PC-9 (cell line): Measurements from ENCODE around the gene PTPRG. TPM values are rescaled to one million over a fixed set of nuclear protein-coding genes. Genes with fewer than 3 reads are reported as not detected.
A peak's percentile ranks its signal among the peaks of the same experiment; 100 is the strongest.

Experiments
- BruUV-seq: library from RNA; stranded (reverse); fragments of 400-500 nt; replicated peaks from 2 replicates; lab custom pipeline; 2021; lab: Mats Ljungman, UMichigan
- CTCF ChIA-PET: fragments of 300-600 bp; sonication (Branson Sonifier 250); formaldehyde crosslinking; loops from one replicate; lab custom pipeline; 2022; ENCODE audit warnings: antibody characterized with exemption; lab: Charles Lee
- POLR2A ChIA-PET: fragments of 300-600 bp; sonication (Branson Sonifier 250); formaldehyde crosslinking; loops from one replicate; lab custom pipeline; 2022; ENCODE audit warnings: antibody characterized with exemption; ENCODE audit not compliant: unreplicated experiment; lab: Charles Lee
- DNase-seq, 2 experiments: peaks; one replicate each; pipeline versions ENCODE4 v3.0.0 to v3.0.0-alpha.2; 2015 to 2022; ENCODE audit warnings: mixed read lengths in 1 of 2
- H2AFZ ChIP-seq: fragments of 200-600 bp; sonication (generic); 2 replicates; pipeline ENCODE4 v1.8.1; 2017; ENCODE audit warnings: antibody characterized with exemption
- H3F3A ChIP-seq: fragments of 200-600 bp; sonication (generic); 2 replicates; pipeline ENCODE4 v1.8.1; 2017; ENCODE audit warnings: antibody characterized with exemption, mild to moderate bottlenecking, low read depth; ENCODE audit not compliant: insufficient read depth
- H3K27ac ChIP-seq: fragments of 200-600 bp; sonication (generic); 2 replicates; pipeline ENCODE4 v1.6.1; 2016; ENCODE audit warnings: mixed run types
- H3K27me3 ChIP-seq: fragments of 200-600 bp; sonication (generic); 2 replicates; pipeline ENCODE4 v1.6.1; 2016; ENCODE audit warnings: low read depth, mixed run types; ENCODE audit not compliant: insufficient read depth
- H3K36me3 ChIP-seq: fragments of 200-600 bp; sonication (generic); 2 replicates; pipeline ENCODE4 v1.6.1; 2016; ENCODE audit warnings: low read depth, mixed run types
- H3K4me1 ChIP-seq: fragments of 200-600 bp; sonication (generic); replicated peaks from 2 replicates; pipeline ENCODE4 v1.6.1; 2016; ENCODE audit warnings: mixed run types; ENCODE audit not compliant: insufficient read depth
- H3K4me2 ChIP-seq: fragments of 200-600 bp; sonication (generic); 2 replicates; pipeline ENCODE4 v1.6.1; 2017; ENCODE audit warnings: mixed run types
- H3K4me3 ChIP-seq: fragments of 200-600 bp; sonication (generic); 2 replicates; pipeline ENCODE4 v1.6.1; 2016; ENCODE audit warnings: mixed run types
- H3K79me2 ChIP-seq: fragments of 200-600 bp; sonication (generic); 2 replicates; pipeline ENCODE4 v1.6.1; 2017; ENCODE audit warnings: low read depth, mixed run types
- H3K9me2 ChIP-seq: fragments of 200-600 bp; sonication (generic); 2 replicates; pipeline ENCODE4 v1.8.1; 2017; ENCODE audit warnings: mild to moderate bottlenecking; ENCODE audit not compliant: insufficient read depth
- H3K9me3 ChIP-seq: fragments of 200-600 bp; sonication (generic); 2 replicates; pipeline ENCODE4 v1.8.1; 2016; ENCODE audit warnings: low read depth; ENCODE audit not compliant: insufficient read depth
- H4K20me1 ChIP-seq: fragments of 200-600 bp; sonication (generic); 2 replicates; pipeline ENCODE4 v1.8.1; 2017; ENCODE audit not compliant: insufficient read depth
- CTCF ChIP-seq: fragments of 200-600 bp; sonication (generic); conservative IDR thresholded peaks from 2 replicates; pipeline ENCODE4 v1.6.1; 2017; ENCODE audit warnings: mixed run types, antibody characterized with exemption, mild to moderate bottlenecking, moderate library complexity
- EZH2 ChIP-seq: fragments of 200-600 bp; sonication (generic); IDR thresholded peaks from 2 replicates; pipeline ENCODE4 v1.8.0; 2017; ENCODE audit warnings: antibody characterized with exemption, low read depth
- intact Hi-C: fragments of 100-400 bp; cut with micrococcal nuclease; formaldehyde crosslinking; loops from one replicate; pipeline ENCODE4 v1.10.0; 2022; ENCODE audit not compliant: unreplicated experiment
- total RNA-seq: library from RNA; stranded (reverse); gene quantifications from 2 replicates; pipeline ENCODE4 v1.2.3, GENCODE V29; 2021

PTPRG gene
- total RNA-seq, 1 experiment from 2014 or later: 32.9 TPM

- BruUV-seq: no TSS peak
- TF ChIP-seq EZH2 (no peak), CTCF (no peak)
- no peak for DNase-seq
These were observed 139.6 kb downstream of the PTPRG start for GRCh38 chr3:61701011-61701410.

GRCh38 chr3:61702453-61702852, 141.1 kb downstream of the PTPRG start:
- ChIA-PET POLR2A (no interaction called here), CTCF (no interaction called here)
- Histone ChIP-seq H4K20me1 (no peaks in the 10 kb centered on the region; the same call in none of the 2 replicates), H3K4me2 (no peak overlapping the region), H3K27ac (no peak overlapping the region), H3K27me3 (no peaks in the 10 kb centered on the region), H3F3A (no peaks in the 10 kb centered on the region), H3K79me2 (no peaks in the 10 kb centered on the region), H3K9me3 (no peaks in the 10 kb centered on the region), H2AFZ (no peak overlapping the region), H3K36me3 (no peaks in the 10 kb centered on the region), H3K4me1 (0 out of 2 replicates have a peak, but pooled peaks cover 7% of the 10 kb centered on the region), H3K9me2 (no peaks in the 10 kb centered on the region), H3K4me3 (no peak overlapping the region)
- peak in 1 of 2 experiments; percentile 24 for DNase-seq
- BruUV-seq: no TSS peak
- intact Hi-C loops: no loop called here
- TF ChIP-seq EZH2: no peak
- TF ChIP-seq CTCF: no peak

More at GRCh38 chr3:61701011-61701410, 139.6 kb downstream of the PTPRG start:
- H3K4me2 ChIP-seq: no peak overlapping the region
- no peaks in the 10 kb centered on the region for H3F3A ChIP-seq
- H3K4me3 ChIP-seq: no peak overlapping the region
- no peaks in the 10 kb centered on the region for H3K9me3 ChIP-seq
- 0 out of 2 replicates have a peak, but pooled peaks cover 7% of the 10 kb centered on the region for H3K4me1 ChIP-seq
- POLR2A ChIA-PET: interaction anchor here (0.9 kb wide), 1 partner anchor 15 kb away, joined by 4 read pairs; no protein-coding TSS in a partner anchor
- no peak overlapping the region for H3K27ac ChIP-seq
- H4K20me1 ChIP-seq: no peaks in the 10 kb centered on the region; the same call in none of the 2 replicates
- H3K36me3 ChIP-seq: no peaks in the 10 kb centered on the region
- H3K27me3 ChIP-seq: no peaks in the 10 kb centered on the region
- H2AFZ ChIP-seq: no peak overlapping the region
- intact Hi-C loops: no loop called here
- H3K9me2 ChIP-seq: no peaks in the 10 kb centered on the region
- CTCF ChIA-PET: no interaction called here
- no peaks in the 10 kb centered on the region for H3K79me2 ChIP-seq

- Histone ChIP-seq H3K4me1 (peaks cover 19% of the 10 kb centered on the region; the same call in 1 of the 2 replicates), H3K79me2 (no peaks in the 10 kb centered on the region), H3K9me2 (no peaks in the 10 kb centered on the region), H3K4me2 (no peak overlapping the region), H3F3A (peaks cover 3% of the 10 kb centered on the region), H3K9me3 (no peaks in the 10 kb centered on the region), H3K27ac (no peak overlapping the region), H3K36me3 (no peaks in the 10 kb centered on the region), H3K27me3 (no peaks in the 10 kb centered on the region), H3K4me3 (no peak overlapping the region), H2AFZ (no peak overlapping the region), H4K20me1 (no peaks in the 10 kb centered on the region; the same call in 1 of the 2 replicates)
- POLR2A ChIA-PET: interaction anchor here (0.5 kb wide), 1 partner anchor 55 kb away, joined by 3 read pairs; no protein-coding TSS in a partner anchor
- BruUV-seq: no TSS peak
- no peak for DNase-seq
- CTCF ChIA-PET: no interaction called here
- intact Hi-C loops: no loop called here
- TF ChIP-seq CTCF (no peak), EZH2 (no peak)
These were observed 143.4 kb downstream of the PTPRG start for GRCh38 chr3:61704807-61705206.
